GM12878 (cell line): ENCODE data around the gene IL36RN. TPM values are rescaled to one million over a fixed set of nuclear protein-coding genes. Genes with fewer than 3 reads are reported as not detected.

Experiments
- ATAC-seq: fragments of 200-7000 bp; cut with Tn5 transposase; 3 replicates; pipeline ENCODE4 v1.9.1; 2020; ENCODE audit warnings: mild to moderate bottlenecking, moderate library complexity
- BruUV-seq: library from RNA; stranded (reverse); fragments of 400-500 nt; replicated peaks from 2 replicates; lab custom pipeline; 2021; lab: Mats Ljungman, UMichigan
- CTCF ChIA-PET: fragments of 300-600 bp; sonication (Branson Sonifier 250); formaldehyde crosslinking; extraction: SDS; loops from one replicate; lab custom pipeline; 2021; ENCODE audit warnings: inconsistent platforms; lab: Yijun Ruan, JAX
- POLR2A ChIA-PET: fragments of 350-600 bp; formaldehyde crosslinking; extraction: SDS; loops from one replicate; lab custom pipeline; 2021; ENCODE audit warnings: inconsistent platforms; lab: Charles Lee
- RAD21 ChIA-PET: fragments of 300-600 bp; sonication (Branson Sonifier 250); formaldehyde crosslinking; loops from one replicate; lab custom pipeline; 2023; ENCODE audit warnings: antibody characterized with exemption; ENCODE audit not compliant: unreplicated experiment; lab: Charles Lee
- SMC1A ChIA-PET: fragments of 300-600 bp; sonication (Branson Sonifier 250); formaldehyde crosslinking; loops from one replicate; lab custom pipeline; 2023; ENCODE audit not compliant: unreplicated experiment, uncharacterized antibody; lab: Charles Lee
- DNase-seq: peaks from one replicate; pipeline ENCODE4 v3.0.0-alpha.2; 2011; ENCODE audit warnings: low read depth, low spot score
- FAIRE-seq: peaks from 3 replicates; lab custom pipeline; 2011; peaks lifted over from hg19 to GRCh38; lab: Jason Lieb, UNC
- H2AFZ ChIP-seq: 2 replicates; pipeline ENCODE4 v1.6.0; 2011; ENCODE audit warnings: low read depth, low read length, control low read depth; ENCODE audit not compliant: control insufficient read depth
- H3K27ac ChIP-seq: 2 replicates; pipeline ENCODE4 v1.5.1; 2011; ENCODE audit warnings: control low read depth; ENCODE audit not compliant: control insufficient read depth, insufficient read depth
- H3K27me3 ChIP-seq, 2 experiments: replicated peaks in 1 of 2; 2 replicates each; pipeline versions ENCODE4 v1.6.0 to v1.6.1; 2011; ENCODE audit warnings: low read length in 1 of 2; ENCODE audit not compliant: control insufficient read depth in 2 of 2, insufficient read depth in 2 of 2
- H3K36me3 ChIP-seq, 2 experiments: 2 replicates each; pipeline ENCODE4 v1.5.1; 2011; ENCODE audit warnings: low read length in 1 of 2; ENCODE audit not compliant: control insufficient read depth in 2 of 2, insufficient read depth in 2 of 2
- H3K4me1 ChIP-seq: 2 replicates; pipeline ENCODE4 v1.6.1; 2011; ENCODE audit warnings: mild to moderate bottlenecking, low read length, moderate library complexity, mixed read lengths; ENCODE audit not compliant: control insufficient read depth, insufficient read depth
- H3K4me2 ChIP-seq: 2 replicates; pipeline ENCODE4 v1.6.0; 2011; ENCODE audit warnings: control low read depth; ENCODE audit not compliant: control insufficient read depth, insufficient read depth
- H3K4me3 ChIP-seq: fragments of 200-600 bp; sonication (generic); 2 replicates; pipeline ENCODE4 v1.5.1; 2016
- H3K79me2 ChIP-seq: 2 replicates; pipeline ENCODE4 v1.6.0; 2011; ENCODE audit warnings: low read length; ENCODE audit not compliant: control insufficient read depth, insufficient read depth
- H3K9ac ChIP-seq: 2 replicates; pipeline ENCODE4 v1.8.0; 2011; ENCODE audit warnings: low read length, control low read depth, mixed read lengths; ENCODE audit not compliant: control insufficient read depth, insufficient read depth
- H3K9me3 ChIP-seq: replicated peaks from 3 replicates; pipeline ENCODE4 v1.5.1; 2011; ENCODE audit warnings: mild to moderate bottlenecking, low read length; ENCODE audit not compliant: control insufficient read depth, insufficient read depth
- H4K20me1 ChIP-seq: 2 replicates; pipeline ENCODE4 v1.6.0; 2011; ENCODE audit not compliant: control insufficient read depth, insufficient read depth
- ASH2L ChIP-seq: fragments of 300-600, 200-600 bp; sonication (generic); IDR thresholded peaks from 2 replicates; pipeline ENCODE4 v1.6.1; 2017; ENCODE audit warnings: low read depth, mild to moderate bottlenecking, borderline replicate concordance
- BCL11A ChIP-seq: IDR thresholded peaks from 2 replicates; pipeline ENCODE4 v1.6.1; 2011; ENCODE audit warnings: low read depth, low read length
- CBFB ChIP-seq: IDR thresholded peaks from 2 replicates; pipeline ENCODE4 v1.6.1; 2016; ENCODE audit warnings: antibody characterized with exemption, low read depth
- CEBPB ChIP-seq, 2 experiments: fragments of 150-350 bp in 1 of 2; IDR thresholded peaks; 2 replicates each; pipeline ENCODE4 v1.6.1; 2012 to 2014; ENCODE audit warnings: low read depth in 2 of 2, low read length in 2 of 2, borderline replicate concordance in 1 of 2, inconsistent platforms in 1 of 2
- CREB1 ChIP-seq: IDR thresholded peaks from 2 replicates; pipeline ENCODE4 v1.6.1; 2012; ENCODE audit warnings: low read depth, mild to moderate bottlenecking, inconsistent platforms
- IRF4 ChIP-seq: IDR thresholded peaks from 2 replicates; pipeline ENCODE4 v1.6.1; 2011; ENCODE audit warnings: low read depth, low read length
- LARP7 ChIP-seq: fragments of 450-650 bp; IDR thresholded peaks from 2 replicates; pipeline ENCODE4 v1.6.1; 2017; ENCODE audit warnings: mild to moderate bottlenecking
- RUNX3 ChIP-seq: IDR thresholded peaks from 2 replicates; pipeline ENCODE4 v1.6.1; 2012; ENCODE audit warnings: low read length, inconsistent platforms
- SMC3 ChIP-seq: IDR thresholded peaks from 2 replicates; pipeline ENCODE4 v1.6.1; 2011; ENCODE audit warnings: low read length, improper control_type of control experiment, borderline replicate concordance
- SRF ChIP-seq, 2 experiments: IDR thresholded peaks; 2 replicates each; pipeline ENCODE4 v1.6.1; 2011; ENCODE audit warnings: low read depth in 2 of 2, low read length in 2 of 2, mild to moderate bottlenecking in 1 of 2, moderate library complexity in 1 of 2
- STAT1 ChIP-seq: fragments of 450-650 bp; conservative IDR thresholded peaks from 2 replicates; pipeline ENCODE4 v1.6.1; 2014; ENCODE audit warnings: antibody characterized with exemption, mild to moderate bottlenecking
- SUZ12 ChIP-seq: fragments of 200-600 bp; sonication (generic); IDR thresholded peaks from one replicate; pipeline ENCODE4 v1.6.1; 2018; ENCODE audit warnings: antibody characterized with exemption, mild to moderate bottlenecking; ENCODE audit not compliant: unreplicated experiment
- WRNIP1 ChIP-seq: IDR thresholded peaks from 2 replicates; pipeline ENCODE4 v1.6.1; 2011; ENCODE audit warnings: low read depth, low read length, improper control_type of control experiment, borderline replicate concordance
- ZNF592 ChIP-seq: fragments of 450-650 bp; IDR thresholded peaks from 2 replicates; pipeline ENCODE4 v1.6.1; 2017; ENCODE audit warnings: mild to moderate bottlenecking, moderate library complexity
- WGBS: methylation state at CpG from one replicate; pipeline ENCODE4 v1.1.6; 2016; ENCODE audit warnings: low lambda C conversion rate; ENCODE audit not compliant: insufficient replicate concordance, insufficient coverage; ENCODE audit errors: missing lambda C conversion rate; 5-methylcytosine and 5-hydroxymethylcytosine counted together
- in situ Hi-C: fragments of 300-500 bp; cut with MboI; formaldehyde crosslinking; loops from 9 replicates; pipeline ENCODE4 v1.14.3; 2018; ENCODE audit warnings: mixed read lengths
- intact Hi-C: fragments of 100-400 bp; cut with micrococcal nuclease; formaldehyde crosslinking; loops from one replicate; pipeline ENCODE4 v1.14.2; 2022; ENCODE audit not compliant: unreplicated experiment
- polyA plus RNA-seq, 11 experiments: library from polyadenylated mRNA; depleted of rRNA in 4 of 11; unstranded in 6 of 11; stranded (reverse) in 5 of 11; fragments of >200 nt; fragmentation: Nextera tagmentation in 4 of 11; fragmentation: Illumina TruSeq in 1 of 11; extraction: Ambion mirVana in 4 of 11; extraction: Trizol in 1 of 11; gene quantifications; 1 replicate in 1 of 11; 2 replicates in 10 of 11; pipeline versions ENCODE4 v1.2.1 to v1.2.3, GENCODE V29; 2011 to 2016; ENCODE audit warnings: inconsistent platforms in 2 of 11, missing spikeins in 2 of 11, low read depth in 1 of 11
- total RNA-seq, 4 experiments: library from RNA; depleted of rRNA in 3 of 4; stranded (reverse); fragments of >200 nt in 3 of 4; fragmentation: Illumina TruSeq in 1 of 4; extraction: Trizol in 1 of 4; gene quantifications; 2 replicates each; pipeline versions ENCODE4 v1.2.1 to v1.2.3, GENCODE V29; 2013 to 2021

The IL36RN gene
- total and polyA plus RNA-seq, 10 of the 15 experiments (the other 5 are each of a cell fraction or from before 2014, with no cell fraction given): not detected

DNA sequence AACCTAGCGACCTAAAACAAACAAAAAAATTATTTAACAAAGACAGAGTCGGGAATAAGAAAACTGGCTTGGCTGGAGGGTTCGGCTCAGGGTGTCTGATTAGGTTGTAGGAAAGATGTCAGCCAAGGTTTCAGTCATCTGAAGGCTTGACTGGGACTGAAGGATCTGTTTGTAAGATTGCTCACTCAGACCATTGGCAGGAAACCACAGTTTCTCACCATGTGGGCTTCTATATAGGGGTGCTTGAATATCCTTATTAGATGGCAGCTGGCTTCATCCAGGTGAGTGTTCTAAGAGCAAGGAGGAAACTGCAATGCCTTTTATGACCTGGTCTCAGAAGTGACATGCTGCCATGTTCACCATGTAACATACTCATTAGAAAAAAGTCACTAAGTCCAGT is 5.3 kb upstream of the IL36RN start:
- Histone ChIP-seq H3K27me3 (no peaks in the 10 kb centered on the region; a peak in 1 of 4 replicates), H3K4me1 (no peaks in the 10 kb centered on the region), H3K79me2 (no peaks in the 10 kb centered on the region), H3K36me3 (no peaks in the 10 kb centered on the region), H2AFZ (no peak overlapping the region), H3K9ac (no peak overlapping the region), H3K4me2 (no peak overlapping the region), H3K9me3 (peaks cover 2% of the 10 kb centered on the region; the same call in 1 of the 3 replicates), H4K20me1 (no peaks in the 10 kb centered on the region), H3K27ac (no peak overlapping the region), H3K4me3 (no peak overlapping the region)
- CTCF ChIA-PET: no interaction called here
- SMC1A ChIA-PET: interaction anchor here (1.5 kb wide), 1 partner anchor 11 kb away, joined by 3 read pairs; no protein-coding TSS in a partner anchor
- POLR2A ChIA-PET: no interaction called here
- DNase-seq (no peak), FAIRE-seq (no peak), ATAC-seq (no peak)
- in situ Hi-C loops (no loop called here), intact Hi-C loops (no loop called here)
- no peak for TF ChIP-seq CREB1
- no peak for TF ChIP-seq CBFB
- no peak for TF ChIP-seq RUNX3
- no peak for TF ChIP-seq SRF (IDR thresholded peaks at IDR 0.05; ENCODE audit: low read depth in 2 of 2, low read length in 2 of 2)
- no TSS peak for BruUV-seq
- WGBS: 14% methylated on average over 3 of the region's 3 CpGs
- RAD21 ChIA-PET: no interaction called here

DNA sequence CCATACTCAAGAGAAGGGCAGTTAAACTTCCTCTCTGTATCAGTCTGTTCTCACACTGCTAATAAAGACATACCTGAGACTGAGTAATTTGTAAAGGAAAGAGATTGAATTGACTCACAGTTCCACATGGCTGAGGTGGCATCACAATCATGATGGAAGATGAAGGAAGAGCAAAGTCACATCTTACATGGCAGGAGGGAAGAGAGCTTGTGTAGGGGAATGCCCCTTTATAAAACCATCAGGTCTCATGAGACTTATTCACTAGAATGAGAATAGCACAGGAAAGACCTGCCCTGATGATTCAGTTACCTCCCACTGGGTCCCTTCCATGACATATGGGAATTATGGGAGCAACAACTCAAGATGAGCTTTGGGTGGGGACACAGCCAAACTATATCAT is 4.9 kb upstream of the IL36RN start:
- no peaks in the 10 kb centered on the region; a peak in 1 of 4 replicates for H3K27me3 ChIP-seq
- in situ Hi-C loops: no loop called here
- H3K4me1 ChIP-seq: no peaks in the 10 kb centered on the region
- ATAC-seq (no peak), DNase-seq (no peak), FAIRE-seq (no peak)
- ChIA-PET RAD21 (no interaction called here), CTCF (no interaction called here), SMC1A (interaction anchor here (1.5 kb wide), 1 partner anchor 11 kb away, joined by 3 read pairs; no protein-coding TSS in a partner anchor), POLR2A (no interaction called here)
- H3K9ac ChIP-seq: no peak overlapping the region
- no peaks in the 10 kb centered on the region for H3K36me3 ChIP-seq
- no peak overlapping the region for H3K4me3 ChIP-seq
- BruUV-seq: no TSS peak
- no peak overlapping the region for H3K27ac ChIP-seq
- peaks cover 2% of the 10 kb centered on the region; the same call in 1 of the 3 replicates for H3K9me3 ChIP-seq
- intact Hi-C loops: no loop called here
- H2AFZ ChIP-seq: no peak overlapping the region
- no peak overlapping the region for H3K4me2 ChIP-seq
- H4K20me1 ChIP-seq: no peaks in the 10 kb centered on the region
- H3K79me2 ChIP-seq: no peaks in the 10 kb centered on the region
- TF ChIP-seq STAT1: no peak
- no peak for TF ChIP-seq SMC3
- TF ChIP-seq WRNIP1: no peak
- no peak for TF ChIP-seq CEBPB (IDR thresholded peaks at IDR 0.05; ENCODE audit: borderline replicate concordance in 1 of 2, low read depth in 2 of 2, low read length in 2 of 2)
- no peak for TF ChIP-seq SUZ12
- no peak for TF ChIP-seq LARP7
- TF ChIP-seq BCL11A: no peak
- no peak for TF ChIP-seq ZNF592
- no peak for TF ChIP-seq ASH2L
- TF ChIP-seq IRF4: no peak
